Measurements from ENCODE around the gene CENPS.
"Not testable (repeated sequence)": the region's sequence is repeated elsewhere in the genome, so short reads cannot be mapped to it uniquely, and the experiment has no call there.

GRCh38 chr1:10457462-10457861 lies 27.2 kb downstream of the CENPS start:
- TF ChIP-seq CTCF (IDR thresholded peaks at IDR 0.05; ENCODE audit: low read depth, low read length, missing input control); RAD21 (IDR thresholded peaks at IDR 0.05); JUND (IDR thresholded peaks at IDR 0.05); REST (IDR thresholded peaks at IDR 0.05); TAF1 (conservative IDR thresholded peaks at IDR 0.05); ATF3 (IDR thresholded peaks at IDR 0.05); HNF4G (IDR thresholded peaks at IDR 0.05); RXRA (IDR thresholded peaks at IDR 0.05); EGR1 (IDR thresholded peaks at IDR 0.05; ENCODE audit: low read depth in 2 of 2); ZBTB33 (IDR thresholded peaks at IDR 0.05); SP1 (IDR thresholded peaks at IDR 0.05); MAX (IDR thresholded peaks at IDR 0.05); FOXA2 (IDR thresholded peaks at IDR 0.05); HNF4A (conservative IDR thresholded peaks at IDR 0.05): not testable (repeated sequence)

Data from liver (tissue), 3 donors.